Esophagus (tissue), 2 donors: ENCODE measurements around the gene ANKS1B. TPM values are rescaled to one million over a fixed set of nuclear protein-coding genes. Genes with fewer than 3 reads are reported as not detected.

Experiments
- H3K27ac ChIP-seq, 2 donors: one replicate each; pipeline ENCODE4 v1.5.1; 2013; ENCODE audit warnings: low read depth in 2 of 2, mild to moderate bottlenecking in 2 of 2, inconsistent platforms in 1 of 2, low read length in 1 of 2, moderate library complexity in 1 of 2
- H3K27me3 ChIP-seq, 2 donors: one replicate each; pipeline ENCODE4 v1.6.1; 2013; ENCODE audit warnings: low read length in 2 of 2, control low read depth in 1 of 2, mild to moderate bottlenecking in 1 of 2; ENCODE audit not compliant: insufficient read depth in 2 of 2, control insufficient read depth in 1 of 2
- H3K36me3 ChIP-seq, 2 donors: one replicate each; pipeline ENCODE4 v1.6.1; 2013; ENCODE audit warnings: low read length in 1 of 2; ENCODE audit not compliant: control insufficient read depth in 2 of 2, insufficient read depth in 2 of 2
- H3K4me1 ChIP-seq, 2 donors: one replicate each; pipeline ENCODE4 v1.6.1; 2013; ENCODE audit warnings: low read length in 1 of 2; ENCODE audit not compliant: control insufficient read depth in 2 of 2, insufficient read depth in 2 of 2
- H3K4me3 ChIP-seq, 2 donors: one replicate each; pipeline ENCODE4 v1.5.1; 2013; ENCODE audit warnings: low read length in 2 of 2, mild to moderate bottlenecking in 2 of 2, low read depth in 1 of 2, moderate library complexity in 1 of 2
- H3K9me3 ChIP-seq, 2 donors: one replicate each; pipeline ENCODE4 v1.6.1; 2013; ENCODE audit warnings: mild to moderate bottlenecking in 2 of 2, low read depth in 1 of 2, low read length in 1 of 2, moderate library complexity in 1 of 2; ENCODE audit not compliant: control insufficient read depth in 2 of 2, insufficient read depth in 1 of 2
- WGBS, 2 donors: extraction: QIAGEN DNeasy Blood & Tissue Kit; methylation state at CpG; one replicate each; pipeline ENCODE4 v1.1.7; 2013; 5-methylcytosine and 5-hydroxymethylcytosine counted together
- polyA plus RNA-seq, 2 donors: library from polyadenylated mRNA; stranded (reverse); fragments of 200-250 nt; gene quantifications; one replicate each; pipeline ENCODE4 v1.2.3, GENCODE V29; 2013
- donor health status: healthy with polysubstance abuse.
- donor health status: Bipolar disorder and iron deficiency.

Gene ANKS1B
- polyA plus RNA-seq, 2 donors: 0.85 to 1.0 TPM

- Histone ChIP-seq H3K36me3 (no peaks in the 10 kb centered on the region), H3K9me3 (no peaks in the 10 kb centered on the region), H3K27me3 (no peaks in the 10 kb centered on the region), H3K4me1 (no peaks in the 10 kb centered on the region), H3K4me3 (no peak overlapping the region), H3K27ac (no peak overlapping the region)
- WGBS, 2 donors: 89 to 92% methylated on average over 2 of the region's 2 CpGs
Observed at GRCh38 chr12:99926511-99927169, 58.1 kb downstream of the ANKS1B start.

DNA sequence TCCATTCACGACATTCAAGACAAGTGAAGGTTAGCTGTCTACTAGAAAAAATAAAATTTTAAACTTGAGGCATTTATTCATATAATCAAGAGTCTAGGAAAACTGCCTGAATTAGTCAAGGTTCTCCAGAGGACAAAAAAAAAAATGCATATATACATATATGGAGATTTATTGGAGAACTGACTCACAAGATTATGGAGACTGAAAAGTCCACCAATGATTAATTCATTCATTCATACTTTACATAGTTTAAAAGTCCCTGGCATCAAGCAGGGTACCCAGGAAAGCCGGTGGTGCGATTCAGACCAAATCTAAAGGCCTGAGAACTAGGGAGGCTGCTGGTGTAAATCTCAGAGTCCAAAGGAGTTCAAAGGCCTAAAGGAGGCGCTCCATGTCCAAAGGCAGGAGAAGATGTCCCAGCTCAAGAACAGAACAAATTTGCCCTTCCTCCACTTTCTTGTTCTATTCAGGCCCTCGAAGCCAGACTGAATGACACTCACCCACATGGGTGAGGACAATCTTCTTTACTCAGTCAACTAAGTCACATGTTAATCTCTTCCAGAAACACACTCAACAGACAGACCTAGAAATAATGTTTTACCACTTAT is 64.3 kb downstream of the ANKS1B start:
- Histone ChIP-seq H3K27ac (no peak overlapping the region), H3K27me3 (no peaks in the 10 kb centered on the region), H3K36me3 (no peaks in the 10 kb centered on the region), H3K4me3 (no peak overlapping the region), H3K4me1 (no peaks in the 10 kb centered on the region), H3K9me3 (no peaks in the 10 kb centered on the region)
- WGBS, 2 donors: 88 to 90% methylated on average over 5 of the region's 5 CpGs

DNA sequence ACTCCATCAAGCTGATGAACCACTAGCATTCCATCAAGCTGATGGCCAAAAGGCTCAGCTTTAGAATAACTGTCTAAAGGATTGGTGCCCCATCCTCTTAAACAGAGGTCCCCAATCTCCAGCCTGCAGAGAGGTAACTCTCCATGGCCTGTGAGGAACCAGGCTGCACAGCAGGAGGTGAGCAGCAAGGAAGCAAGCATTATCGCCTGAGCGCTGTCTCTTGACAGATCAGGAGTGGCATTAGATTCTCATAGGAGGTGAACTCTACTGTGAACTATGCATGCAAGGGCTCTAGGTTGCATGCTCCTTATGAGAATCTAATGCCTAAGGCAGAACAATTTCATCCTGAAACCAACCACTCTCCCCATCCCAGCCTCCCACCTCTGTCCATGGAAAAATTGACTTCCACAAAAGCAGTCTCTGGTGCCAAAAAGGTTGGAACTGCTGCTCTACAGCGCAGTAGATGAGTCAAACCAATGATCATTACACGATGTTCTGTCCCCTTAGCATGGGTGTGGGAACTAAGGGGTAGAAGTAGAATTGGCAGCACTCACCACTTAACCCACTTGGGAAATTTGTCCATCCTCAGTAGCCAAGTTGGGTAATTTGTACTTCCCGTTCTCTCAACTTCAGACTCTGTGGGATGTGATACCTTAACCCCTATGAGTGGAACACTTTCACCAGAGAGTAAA is 66.9 kb downstream of the ANKS1B start:
- Histone ChIP-seq H3K27ac (no peak overlapping the region), H3K4me1 (no peaks in the 10 kb centered on the region), H3K9me3 (no peaks in the 10 kb centered on the region), H3K36me3 (no peaks in the 10 kb centered on the region), H3K27me3 (no peaks in the 10 kb centered on the region), H3K4me3 (no peak overlapping the region)
- WGBS, 2 donors: 85 to 86% methylated on average over 5 of the region's 5 CpGs

- no peak overlapping the region for H3K27ac ChIP-seq
- 40 to 56% methylated on average over 3 of the region's 3 CpGs for WGBS, 2 donors
- no peaks in the 10 kb centered on the region for H3K4me1 ChIP-seq
- no peak overlapping the region for H3K4me3 ChIP-seq
- no peaks in the 10 kb centered on the region for H3K36me3 ChIP-seq
- H3K27me3 ChIP-seq: no peaks in the 10 kb centered on the region
- no peaks in the 10 kb centered on the region for H3K9me3 ChIP-seq
Observed at GRCh38 chr12:99916555-99916954, 68.2 kb downstream of the ANKS1B start.

DNA sequence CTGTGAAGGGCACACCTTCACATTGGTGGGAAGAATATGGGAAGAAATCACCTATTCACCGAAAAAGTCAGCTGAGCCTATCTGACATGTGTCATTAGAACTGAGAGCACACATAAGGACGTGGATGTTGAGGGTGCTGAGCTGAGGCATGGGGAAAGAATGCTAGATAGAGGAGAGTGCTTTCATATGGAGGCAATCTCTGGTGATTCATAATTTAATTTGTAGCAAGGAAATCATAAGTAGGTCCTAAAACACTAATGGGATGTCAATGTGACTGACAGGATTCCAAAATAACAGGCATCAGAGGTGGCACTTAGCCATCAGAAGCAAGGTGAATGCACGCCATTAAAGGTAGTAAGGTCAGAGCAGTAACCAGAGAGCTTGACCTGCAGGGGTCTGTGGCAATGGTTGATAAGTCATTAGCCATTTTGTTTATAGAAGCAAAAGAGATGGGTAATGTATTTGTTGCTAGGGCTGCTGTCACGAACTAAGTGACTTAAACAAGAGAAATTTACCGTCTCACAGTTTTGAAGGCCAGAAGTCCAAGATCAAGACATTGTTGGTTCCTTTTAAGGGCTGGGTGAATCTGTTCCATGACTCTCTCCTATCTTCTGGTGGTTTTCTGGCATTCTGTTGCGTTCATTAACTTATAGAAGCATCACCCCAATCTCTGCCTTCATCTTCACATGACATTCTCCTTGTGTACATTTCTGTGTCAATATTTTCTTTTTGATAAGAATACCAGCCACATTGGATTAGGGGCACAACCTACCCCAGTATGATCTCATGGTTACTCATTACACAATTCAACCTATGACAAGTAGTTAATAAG is 69.3 kb downstream of the ANKS1B start:
- H3K9me3 ChIP-seq: no peaks in the 10 kb centered on the region
- H3K4me3 ChIP-seq: no peak overlapping the region
- H3K36me3 ChIP-seq: no peaks in the 10 kb centered on the region
- no peak overlapping the region for H3K27ac ChIP-seq
- no peaks in the 10 kb centered on the region for H3K4me1 ChIP-seq
- WGBS, 2 donors: 87 to 90% methylated on average over 6 of the region's 6 CpGs
- no peaks in the 10 kb centered on the region for H3K27me3 ChIP-seq

GRCh38 chr12:99914206-99914605 is 70.5 kb downstream of the ANKS1B start:
- WGBS, 2 donors: 19 to 28% methylated on average over 1 of the region's 1 CpG
- Histone ChIP-seq H3K27me3 (no peaks in the 10 kb centered on the region), H3K4me3 (no peak overlapping the region), H3K9me3 (no peaks in the 10 kb centered on the region), H3K27ac (no peak overlapping the region), H3K36me3 (no peaks in the 10 kb centered on the region), H3K4me1 (no peaks in the 10 kb centered on the region)

DNA sequence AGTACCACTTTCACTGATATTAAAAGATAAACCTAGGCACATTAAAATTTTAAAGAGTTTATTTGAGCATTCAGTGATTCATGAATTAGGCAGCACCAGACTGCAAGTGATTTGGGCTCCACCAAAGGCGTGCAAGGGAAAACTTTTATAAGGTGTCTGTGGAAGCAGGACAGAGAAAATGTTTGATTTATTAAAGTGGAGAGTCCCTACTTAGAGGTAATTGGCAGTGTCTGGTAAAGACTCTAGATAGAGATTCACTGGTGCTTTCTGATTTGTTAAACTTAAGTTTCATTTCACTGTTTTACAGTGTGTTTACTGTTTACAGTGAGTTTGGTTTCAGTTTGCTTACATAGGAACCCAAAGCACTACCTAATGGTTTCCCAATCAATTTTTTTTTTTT is 72.8 kb downstream of the ANKS1B start:
- Histone ChIP-seq H3K4me3 (no peak overlapping the region), H3K36me3 (no peaks in the 10 kb centered on the region), H3K27me3 (no peaks in the 10 kb centered on the region), H3K9me3 (no peaks in the 10 kb centered on the region), H3K27ac (no peak overlapping the region), H3K4me1 (no peaks in the 10 kb centered on the region)
- 59 to 77% methylated on average over 1 of the region's 1 CpG for WGBS, 2 donors

GRCh38 chr12:99911081-99911480 is 73.7 kb downstream of the ANKS1B start:
- Histone ChIP-seq H3K9me3 (no peaks in the 10 kb centered on the region), H3K4me3 (no peak overlapping the region), H3K27ac (no peak overlapping the region), H3K4me1 (no peaks in the 10 kb centered on the region), H3K27me3 (no peaks in the 10 kb centered on the region), H3K36me3 (no peaks in the 10 kb centered on the region)
- WGBS, 2 donors: 51 to 57% methylated on average over 3 of the region's 3 CpGs

DNA sequence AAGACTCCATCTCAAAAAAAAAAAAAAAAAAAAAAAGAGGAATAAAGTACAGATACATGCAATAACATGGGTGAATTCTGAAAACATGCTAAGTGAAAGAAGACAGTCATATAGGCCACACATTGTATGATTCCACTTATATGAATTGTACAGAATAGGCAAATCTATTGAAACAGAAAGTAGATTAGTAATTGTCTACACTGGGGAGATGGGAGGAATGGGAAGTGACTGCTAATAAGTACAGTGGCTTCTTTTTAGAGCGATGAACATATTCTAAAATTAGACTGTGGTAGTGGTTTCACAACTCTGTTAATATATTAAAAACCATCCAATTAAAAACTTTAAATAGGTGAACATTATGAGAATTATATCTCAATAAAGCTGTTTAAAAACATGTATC is 74.4 kb downstream of the ANKS1B start:
- no peak overlapping the region for H3K4me3 ChIP-seq
- no peaks in the 10 kb centered on the region for H3K36me3 ChIP-seq
- no peaks in the 10 kb centered on the region for H3K4me1 ChIP-seq
- no peak overlapping the region for H3K27ac ChIP-seq
- 68 to 72% methylated on average over 1 of the region's 1 CpG for WGBS, 2 donors
- no peaks in the 10 kb centered on the region for H3K27me3 ChIP-seq
- H3K9me3 ChIP-seq: no peaks in the 10 kb centered on the region
